Naive thymus-derived CD4-positive, alpha-beta T cell (primary cell): ENCODE measurements around the gene TAS2R1. TPM values are rescaled to one million over a fixed set of nuclear protein-coding genes. Genes with fewer than 3 reads are reported as not detected.

Experiments
- ATAC-seq: fragments of 150-1000 bp; cut with Tn5 transposase; 2 replicates; pipeline ENCODE4 v1.10.0; 2021; ENCODE audit warnings: mild to moderate bottlenecking, moderate library complexity
- CTCF ChIA-PET: fragments of 350-600 bp; sonication (Branson Sonifier 250); formaldehyde crosslinking; loops from one replicate; lab custom pipeline; 2021; ENCODE audit warnings: antibody characterized with exemption; lab: Charles Lee
- POLR2A ChIA-PET: fragments of 350-600 bp; sonication (Branson Sonifier 250); formaldehyde crosslinking; loops from one replicate; lab custom pipeline; 2021; ENCODE audit warnings: antibody characterized with exemption, inconsistent platforms; lab: Charles Lee
- DNase-seq, 9 donors: peaks; one replicate each; pipeline versions ENCODE4 v3.0.0 to v3.0.0-alpha.2; 2020 to 2022; ENCODE audit warnings: mixed read lengths in 1 of 9
- H3K27ac ChIP-seq: one replicate; pipeline ENCODE4 v1.7.0; 2013; ENCODE audit warnings: mild to moderate bottlenecking, low read depth, low read length, moderate library complexity
- H3K27me3 ChIP-seq, 2 donors: one replicate each; pipeline ENCODE4 v1.7.0; 2013; ENCODE audit warnings: low read length in 2 of 2, mild to moderate bottlenecking in 2 of 2, moderate library complexity in 2 of 2; ENCODE audit not compliant: control insufficient read depth in 2 of 2, insufficient read depth in 2 of 2
- H3K36me3 ChIP-seq, 3 experiments: 1 replicate in 2 of 3; 2 replicates in 1 of 3; pipeline ENCODE4 v1.7.0; 2013; ENCODE audit warnings: low read length in 3 of 3, mild to moderate bottlenecking in 3 of 3, moderate library complexity in 1 of 3; ENCODE audit not compliant: insufficient read depth in 3 of 3, control insufficient read depth in 2 of 3
- H3K4me1 ChIP-seq, 2 donors: one replicate each; pipeline ENCODE4 v1.7.0; 2013; ENCODE audit warnings: low read length in 2 of 2, mild to moderate bottlenecking in 2 of 2, moderate library complexity in 1 of 2; ENCODE audit not compliant: control insufficient read depth in 2 of 2, insufficient read depth in 2 of 2
- H3K4me3 ChIP-seq: 2 replicates; pipeline ENCODE4 v1.7.0; 2013; ENCODE audit warnings: mild to moderate bottlenecking, low read length
- H3K9me3 ChIP-seq, 3 experiments: 1 replicate in 2 of 3; 2 replicates in 1 of 3; pipeline ENCODE4 v1.7.0; 2013; ENCODE audit warnings: low read length in 3 of 3; ENCODE audit not compliant: control insufficient read depth in 2 of 3
- H3K27ac Mint-ChIP-seq, 9 donors: one replicate each; pipeline ENCODE4 v1.8.0; 2020 to 2022; ENCODE audit warnings: mixed read lengths in 9 of 9, mild to moderate bottlenecking in 8 of 9, moderate library complexity in 5 of 9, inconsistent platforms in 2 of 9
- H3K27me3 Mint-ChIP-seq, 5 donors: one replicate each; pipeline ENCODE4 v1.8.0; 2021 to 2022; ENCODE audit warnings: mixed read lengths in 5 of 5, mild to moderate bottlenecking in 1 of 5
- H3K36me3 Mint-ChIP-seq, 5 donors: one replicate each; pipeline ENCODE4 v1.8.0; 2020 to 2022; ENCODE audit warnings: mixed read lengths in 5 of 5, mild to moderate bottlenecking in 3 of 5, inconsistent platforms in 1 of 5
- H3K4me1 Mint-ChIP-seq, 7 donors: one replicate each; pipeline ENCODE4 v1.8.0; 2020 to 2022; ENCODE audit warnings: mixed read lengths in 7 of 7, mild to moderate bottlenecking in 3 of 7, inconsistent platforms in 1 of 7
- H3K4me3 Mint-ChIP-seq, 10 donors: one replicate each; pipeline ENCODE4 v1.8.0; 2020 to 2022; ENCODE audit warnings: mild to moderate bottlenecking in 10 of 10, mixed read lengths in 10 of 10, moderate library complexity in 6 of 10, inconsistent platforms in 2 of 10
- H3K9me3 Mint-ChIP-seq, 11 donors: one replicate each; pipeline ENCODE4 v1.8.0; 2020 to 2022; ENCODE audit warnings: mixed read lengths in 11 of 11, mild to moderate bottlenecking in 4 of 11, inconsistent platforms in 1 of 11, moderate library complexity in 1 of 11
- intact Hi-C, 2 donors: fragments of 100-400 bp; cut with micrococcal nuclease; formaldehyde crosslinking; loops; one replicate each; pipeline ENCODE4 v1.15.1; 2023
- polyA plus RNA-seq, 2 donors: library from polyadenylated mRNA; unstranded; fragments of 300-500 nt; fragmentation: Illumina TruSeq; gene quantifications; one replicate each; pipeline ENCODE4 v1.2.3, GENCODE V29; 2021
- total RNA-seq, 6 experiments: library from RNA in 5 of 6; stranded (reverse) in 5 of 6; gene quantifications; 1 replicate in 5 of 6; 2 replicates in 1 of 6; pipeline ENCODE4 v1.2.3 and lab custom pipeline; 2021 to 2026

The TAS2R1 gene
- total and polyA plus RNA-seq, 7 experiments from 2014 or later: not detected

GRCh38 chr5:9655641-9656040 is 25.5 kb upstream of the TAS2R1 start:
- H3K36me3 Mint-ChIP-seq: no peaks in the 10 kb centered on the region
- CTCF ChIA-PET: no interaction called here
- H3K4me3 ChIP-seq: no peak overlapping the region

GRCh38 chr5:9654886-9655285 is 24.7 kb upstream of the TAS2R1 start:
- no peak for ATAC-seq
- no peaks in the 10 kb centered on the region for H3K4me1 Mint-ChIP-seq
- CTCF ChIA-PET: no interaction called here

More at GRCh38 chr5:9655641-9656040, 25.5 kb upstream of the TAS2R1 start:
- Histone ChIP-seq H3K9me3 (no peaks in the 10 kb centered on the region), H3K4me1 (no peaks in the 10 kb centered on the region), H3K27ac (no peak overlapping the region), H3K27me3 (no peaks in the 10 kb centered on the region), H3K36me3 (no peaks in the 10 kb centered on the region)
- H3K27ac Mint-ChIP-seq: no peak overlapping the region
- intact Hi-C loops: no loop called here
- H3K9me3 Mint-ChIP-seq: peaks cover 0 to 6% (median 0%) of the 10 kb centered on the region in 11 donors
- DNase-seq (no peak), ATAC-seq (no peak)
- H3K27me3 Mint-ChIP-seq: no peaks in the 10 kb centered on the region
- no peak overlapping the region for H3K4me3 Mint-ChIP-seq
- POLR2A ChIA-PET: no interaction called here
- no peaks in the 10 kb centered on the region for H3K4me1 Mint-ChIP-seq

GRCh38 chr5:9653811-9654210 is 23.7 kb upstream of the TAS2R1 start:
- Mint-ChIP-seq H3K27me3 (no peaks in the 10 kb centered on the region), H3K4me3 (no peak overlapping the region), H3K27ac (no peak overlapping the region), H3K4me1 (no peaks in the 10 kb centered on the region), H3K9me3 (peaks cover 0 to 3% (median 0%) of the 10 kb centered on the region in 11 donors), H3K36me3 (no peaks in the 10 kb centered on the region)
- Histone ChIP-seq H3K36me3 (no peaks in the 10 kb centered on the region), H3K4me3 (no peak overlapping the region), H3K27ac (no peak overlapping the region), H3K9me3 (no peaks in the 10 kb centered on the region), H3K4me1 (no peaks in the 10 kb centered on the region), H3K27me3 (no peaks in the 10 kb centered on the region)
- ATAC-seq (no peak), DNase-seq (no peak)
- ChIA-PET POLR2A (no interaction called here), CTCF (no interaction called here)
- intact Hi-C loops: no loop called here

More at GRCh38 chr5:9654886-9655285, 24.7 kb upstream of the TAS2R1 start:
- POLR2A ChIA-PET: no interaction called here
- Histone ChIP-seq H3K9me3 (no peaks in the 10 kb centered on the region), H3K36me3 (no peaks in the 10 kb centered on the region), H3K27ac (no peak overlapping the region), H3K4me3 (no peak overlapping the region), H3K4me1 (no peaks in the 10 kb centered on the region), H3K27me3 (no peaks in the 10 kb centered on the region)
- Mint-ChIP-seq H3K36me3 (no peaks in the 10 kb centered on the region), H3K4me3 (no peak overlapping the region), H3K27ac (no peak overlapping the region), H3K27me3 (no peaks in the 10 kb centered on the region), H3K9me3 (peaks cover 0 to 5% (median 0%) of the 10 kb centered on the region in 11 donors)
- no peak for DNase-seq
- intact Hi-C loops: no loop called here

GRCh38 chr5:9653061-9653460 is 22.9 kb upstream of the TAS2R1 start:
- peaks cover 0 to 3% (median 0%) of the 10 kb centered on the region in 11 donors for H3K9me3 Mint-ChIP-seq
- H3K4me3 Mint-ChIP-seq: no peak overlapping the region
- DNase-seq (no peak), ATAC-seq (no peak)
- ChIA-PET CTCF (no interaction called here), POLR2A (no interaction called here)
- Histone ChIP-seq H3K27me3 (no peaks in the 10 kb centered on the region), H3K4me3 (no peak overlapping the region), H3K27ac (no peak overlapping the region), H3K9me3 (no peaks in the 10 kb centered on the region), H3K4me1 (no peaks in the 10 kb centered on the region), H3K36me3 (no peaks in the 10 kb centered on the region)
- no peaks in the 10 kb centered on the region for H3K4me1 Mint-ChIP-seq
- H3K27ac Mint-ChIP-seq: no peak overlapping the region
- no peaks in the 10 kb centered on the region for H3K27me3 Mint-ChIP-seq
- H3K36me3 Mint-ChIP-seq: no peaks in the 10 kb centered on the region
- intact Hi-C loops: no loop called here

- peaks cover 0 to 3% (median 0%) of the 10 kb centered on the region in 11 donors for H3K9me3 Mint-ChIP-seq
- H3K27ac Mint-ChIP-seq: no peak overlapping the region
- no peaks in the 10 kb centered on the region for H3K4me1 Mint-ChIP-seq
- intact Hi-C loops: no loop called here
- H3K36me3 Mint-ChIP-seq: no peaks in the 10 kb centered on the region
- no peak overlapping the region for H3K4me3 ChIP-seq
- DNase-seq (no peak), ATAC-seq (no peak)
- no peaks in the 10 kb centered on the region for H3K4me1 ChIP-seq
- H3K27ac ChIP-seq: no peak overlapping the region
- no peaks in the 10 kb centered on the region for H3K36me3 ChIP-seq
- ChIA-PET POLR2A (no interaction called here), CTCF (no interaction called here)
- H3K27me3 ChIP-seq: no peaks in the 10 kb centered on the region
- no peak overlapping the region for H3K4me3 Mint-ChIP-seq
- H3K9me3 ChIP-seq: no peaks in the 10 kb centered on the region
- no peaks in the 10 kb centered on the region for H3K27me3 Mint-ChIP-seq
Observed at GRCh38 chr5:9652295-9652694, 22.1 kb upstream of the TAS2R1 start.

- Histone ChIP-seq H3K27me3 (no peaks in the 10 kb centered on the region), H3K4me1 (no peaks in the 10 kb centered on the region), H3K9me3 (no peaks in the 10 kb centered on the region), H3K27ac (no peak overlapping the region), H3K4me3 (no peak overlapping the region), H3K36me3 (no peaks in the 10 kb centered on the region)
- H3K27ac Mint-ChIP-seq: no peak overlapping the region
- CTCF ChIA-PET: no interaction called here
- ATAC-seq (no peak), DNase-seq (no peak)
- intact Hi-C loops: no loop called here
- no peak overlapping the region for H3K4me3 Mint-ChIP-seq
- no peaks in the 10 kb centered on the region for H3K4me1 Mint-ChIP-seq
- no peaks in the 10 kb centered on the region for H3K36me3 Mint-ChIP-seq
- POLR2A ChIA-PET: no interaction called here
- H3K9me3 Mint-ChIP-seq: peaks cover 0 to 7% (median 0%) of the 10 kb centered on the region in 11 donors
- no peaks in the 10 kb centered on the region for H3K27me3 Mint-ChIP-seq
Observed at GRCh38 chr5:9646843-9647242, 16.7 kb upstream of the TAS2R1 start.

- ChIA-PET CTCF (no interaction called here), POLR2A (no interaction called here)
- H3K4me3 Mint-ChIP-seq: no peak overlapping the region
- H3K27me3 ChIP-seq: no peaks in the 10 kb centered on the region
- H3K36me3 Mint-ChIP-seq: no peaks in the 10 kb centered on the region
- H3K36me3 ChIP-seq: no peaks in the 10 kb centered on the region
- no peak overlapping the region for H3K27ac ChIP-seq
- intact Hi-C loops: no loop called here
- H3K4me1 ChIP-seq: no peaks in the 10 kb centered on the region
- no peak overlapping the region for H3K4me3 ChIP-seq
- no peak for ATAC-seq
- no peaks in the 10 kb centered on the region for H3K9me3 ChIP-seq
- no peak overlapping the region for H3K27ac Mint-ChIP-seq
- peaks cover 0 to 7% (median 3%) of the 10 kb centered on the region in 11 donors for H3K9me3 Mint-ChIP-seq
- no peaks in the 10 kb centered on the region for H3K4me1 Mint-ChIP-seq
- H3K27me3 Mint-ChIP-seq: peaks cover 0 to 4% (median 0%) of the 10 kb centered on the region in 5 donors
- DNase-seq: no peak
Observed at GRCh38 chr5:9644630-9645029, 14.5 kb upstream of the TAS2R1 start.
